ENCODE results near the gene MLLT3. TPM values are rescaled to one million over a fixed set of nuclear protein-coding genes. Genes with fewer than 3 reads are reported as not detected.

MLLT3 gene
- total RNA-seq, 1 donor from 2014 or later: 65.8 TPM

GRCh38 chr9:20508242-20508641, 114.1 kb downstream of the MLLT3 start:
- Histone ChIP-seq H3K4me1 (ENCODE audit: control insufficient read depth in 3 of 3, insufficient read depth in 3 of 3, low read length in 3 of 3) (peaks cover 3 to 9% (median 4%) of the 10 kb centered on the region in 3 donors), H3K36me3 (ENCODE audit: control insufficient read depth in 3 of 3, insufficient read depth in 3 of 3, low read length in 3 of 3) (no peaks in the 10 kb centered on the region), H3K27me3 (ENCODE audit: control insufficient read depth in 3 of 3, insufficient read depth in 3 of 3, low read length in 3 of 3) (no peaks in the 10 kb centered on the region), H3K4me3 (ENCODE audit: low read length in 3 of 3) (no peak overlapping the region), H3K9me3 (ENCODE audit: control insufficient read depth in 3 of 3, low read length in 3 of 3) (no peaks in the 10 kb centered on the region), H3K9ac (ENCODE audit: low read depth in 1 of 3, low read length in 3 of 3) (no peak overlapping the region), H3K27ac (ENCODE audit: low read depth, low read length) (no peak overlapping the region)

- H3K4me3 ChIP-seq (ENCODE audit: low read length in 3 of 3): no peak overlapping the region
- no peaks in the 10 kb centered on the region for H3K36me3 ChIP-seq (ENCODE audit: control insufficient read depth in 3 of 3, insufficient read depth in 3 of 3, low read length in 3 of 3)
- no peaks in the 10 kb centered on the region for H3K9me3 ChIP-seq (ENCODE audit: control insufficient read depth in 3 of 3, low read length in 3 of 3)
- no peak overlapping the region for H3K27ac ChIP-seq (ENCODE audit: low read depth, low read length)
- H3K4me1 ChIP-seq (ENCODE audit: control insufficient read depth in 3 of 3, insufficient read depth in 3 of 3, low read length in 3 of 3): peaks cover 0 to 4% (median 3%) of the 10 kb centered on the region in 3 donors
- H3K9ac ChIP-seq (ENCODE audit: low read depth in 1 of 3, low read length in 3 of 3): no peak overlapping the region
- H3K27me3 ChIP-seq (ENCODE audit: control insufficient read depth in 3 of 3, insufficient read depth in 3 of 3, low read length in 3 of 3): no peaks in the 10 kb centered on the region
These were observed 114.9 kb downstream of the MLLT3 start for GRCh38 chr9:20507431-20507830.

- H3K9me3 ChIP-seq (ENCODE audit: control insufficient read depth in 3 of 3, low read length in 3 of 3): no peaks in the 10 kb centered on the region
- peaks cover 0 to 4% (median 0%) of the 10 kb centered on the region in 3 donors for H3K4me1 ChIP-seq (ENCODE audit: control insufficient read depth in 3 of 3, insufficient read depth in 3 of 3, low read length in 3 of 3)
- no peaks in the 10 kb centered on the region for H3K27me3 ChIP-seq (ENCODE audit: control insufficient read depth in 3 of 3, insufficient read depth in 3 of 3, low read length in 3 of 3)
- no peak overlapping the region for H3K27ac ChIP-seq (ENCODE audit: low read depth, low read length)
- H3K9ac ChIP-seq (ENCODE audit: low read depth in 1 of 3, low read length in 3 of 3): no peak overlapping the region
- H3K4me3 ChIP-seq (ENCODE audit: low read length in 3 of 3): no peak overlapping the region
- no peaks in the 10 kb centered on the region for H3K36me3 ChIP-seq (ENCODE audit: control insufficient read depth in 3 of 3, insufficient read depth in 3 of 3, low read length in 3 of 3)
These were observed 116.0 kb downstream of the MLLT3 start for GRCh38 chr9:20506099-20506900.

- H3K27ac ChIP-seq (ENCODE audit: low read depth, low read length): no peak overlapping the region
- H3K4me3 ChIP-seq (ENCODE audit: low read length in 3 of 3): no peak overlapping the region
- H3K4me1 ChIP-seq (ENCODE audit: control insufficient read depth in 3 of 3, insufficient read depth in 3 of 3, low read length in 3 of 3): peaks cover 0 to 4% (median 0%) of the 10 kb centered on the region in 3 donors
- no peaks in the 10 kb centered on the region for H3K36me3 ChIP-seq (ENCODE audit: control insufficient read depth in 3 of 3, insufficient read depth in 3 of 3, low read length in 3 of 3)
- H3K27me3 ChIP-seq (ENCODE audit: control insufficient read depth in 3 of 3, insufficient read depth in 3 of 3, low read length in 3 of 3): no peaks in the 10 kb centered on the region
- no peak overlapping the region for H3K9ac ChIP-seq (ENCODE audit: low read depth in 1 of 3, low read length in 3 of 3)
- H3K9me3 ChIP-seq (ENCODE audit: control insufficient read depth in 3 of 3, low read length in 3 of 3): no peaks in the 10 kb centered on the region
These were observed 116.7 kb downstream of the MLLT3 start for GRCh38 chr9:20505574-20505973.

GRCh38 chr9:20504930-20505329, 117.4 kb downstream of the MLLT3 start:
- H3K36me3 ChIP-seq (ENCODE audit: control insufficient read depth in 3 of 3, insufficient read depth in 3 of 3, low read length in 3 of 3): no peaks in the 10 kb centered on the region
- no peak overlapping the region for H3K4me3 ChIP-seq (ENCODE audit: low read length in 3 of 3)
- H3K9ac ChIP-seq (ENCODE audit: low read depth in 1 of 3, low read length in 3 of 3): no peak overlapping the region
- no peak overlapping the region for H3K27ac ChIP-seq (ENCODE audit: low read depth, low read length)
- no peaks in the 10 kb centered on the region for H3K9me3 ChIP-seq (ENCODE audit: control insufficient read depth in 3 of 3, low read length in 3 of 3)
- H3K4me1 ChIP-seq (ENCODE audit: control insufficient read depth in 3 of 3, insufficient read depth in 3 of 3, low read length in 3 of 3): peaks cover 0 to 4% (median 0%) of the 10 kb centered on the region in 3 donors
- no peaks in the 10 kb centered on the region for H3K27me3 ChIP-seq (ENCODE audit: control insufficient read depth in 3 of 3, insufficient read depth in 3 of 3, low read length in 3 of 3)

- Histone ChIP-seq H3K9ac (ENCODE audit: low read depth in 1 of 3, low read length in 3 of 3) (no peak overlapping the region), H3K4me1 (ENCODE audit: control insufficient read depth in 3 of 3, insufficient read depth in 3 of 3, low read length in 3 of 3) (no peaks in the 10 kb centered on the region), H3K9me3 (ENCODE audit: control insufficient read depth in 3 of 3, low read length in 3 of 3) (no peaks in the 10 kb centered on the region), H3K27ac (ENCODE audit: low read depth, low read length) (no peak overlapping the region), H3K27me3 (ENCODE audit: control insufficient read depth in 3 of 3, insufficient read depth in 3 of 3, low read length in 3 of 3) (no peaks in the 10 kb centered on the region), H3K4me3 (ENCODE audit: low read length in 3 of 3) (no peak overlapping the region), H3K36me3 (ENCODE audit: control insufficient read depth in 3 of 3, insufficient read depth in 3 of 3, low read length in 3 of 3) (no peaks in the 10 kb centered on the region)
These were observed 122.2 kb downstream of the MLLT3 start for GRCh38 chr9:20500101-20500500.

- Histone ChIP-seq H3K9me3 (ENCODE audit: control insufficient read depth in 3 of 3, low read length in 3 of 3) (no peaks in the 10 kb centered on the region), H3K4me1 (ENCODE audit: control insufficient read depth in 3 of 3, insufficient read depth in 3 of 3, low read length in 3 of 3) (no peaks in the 10 kb centered on the region), H3K36me3 (ENCODE audit: control insufficient read depth in 3 of 3, insufficient read depth in 3 of 3, low read length in 3 of 3) (no peaks in the 10 kb centered on the region), H3K4me3 (ENCODE audit: low read length in 3 of 3) (no peak overlapping the region), H3K27me3 (ENCODE audit: control insufficient read depth in 3 of 3, insufficient read depth in 3 of 3, low read length in 3 of 3) (no peaks in the 10 kb centered on the region), H3K27ac (ENCODE audit: low read depth, low read length) (no peak overlapping the region), H3K9ac (ENCODE audit: low read depth in 1 of 3, low read length in 3 of 3) (no peak overlapping the region)
These were observed 123.3 kb downstream of the MLLT3 start for GRCh38 chr9:20499013-20499412.

- no peaks in the 10 kb centered on the region for H3K9me3 ChIP-seq (ENCODE audit: control insufficient read depth in 3 of 3, low read length in 3 of 3)
- H3K27ac ChIP-seq (ENCODE audit: low read depth, low read length): no peak overlapping the region
- H3K27me3 ChIP-seq (ENCODE audit: control insufficient read depth in 3 of 3, insufficient read depth in 3 of 3, low read length in 3 of 3): no peaks in the 10 kb centered on the region
- no peak overlapping the region for H3K4me3 ChIP-seq (ENCODE audit: low read length in 3 of 3)
- no peaks in the 10 kb centered on the region for H3K36me3 ChIP-seq (ENCODE audit: control insufficient read depth in 3 of 3, insufficient read depth in 3 of 3, low read length in 3 of 3)
- no peaks in the 10 kb centered on the region for H3K4me1 ChIP-seq (ENCODE audit: control insufficient read depth in 3 of 3, insufficient read depth in 3 of 3, low read length in 3 of 3)
- H3K9ac ChIP-seq (ENCODE audit: low read depth in 1 of 3, low read length in 3 of 3): no peak overlapping the region
These were observed 126.0 kb downstream of the MLLT3 start for GRCh38 chr9:20496328-20496727.

GRCh38 chr9:20495098-20495497, 127.2 kb downstream of the MLLT3 start:
- Histone ChIP-seq H3K36me3 (ENCODE audit: control insufficient read depth in 3 of 3, insufficient read depth in 3 of 3, low read length in 3 of 3) (no peaks in the 10 kb centered on the region), H3K4me1 (ENCODE audit: control insufficient read depth in 3 of 3, insufficient read depth in 3 of 3, low read length in 3 of 3) (no peaks in the 10 kb centered on the region), H3K9ac (ENCODE audit: low read depth in 1 of 3, low read length in 3 of 3) (no peak overlapping the region), H3K4me3 (ENCODE audit: low read length in 3 of 3) (no peak overlapping the region), H3K9me3 (ENCODE audit: control insufficient read depth in 3 of 3, low read length in 3 of 3) (no peaks in the 10 kb centered on the region), H3K27me3 (ENCODE audit: control insufficient read depth in 3 of 3, insufficient read depth in 3 of 3, low read length in 3 of 3) (no peaks in the 10 kb centered on the region), H3K27ac (ENCODE audit: low read depth, low read length) (no peak overlapping the region)

GRCh38 chr9:20494035-20494434, 128.3 kb downstream of the MLLT3 start:
- no peak overlapping the region for H3K9ac ChIP-seq (ENCODE audit: low read depth in 1 of 3, low read length in 3 of 3)
- H3K27me3 ChIP-seq (ENCODE audit: control insufficient read depth in 3 of 3, insufficient read depth in 3 of 3, low read length in 3 of 3): no peaks in the 10 kb centered on the region
- no peaks in the 10 kb centered on the region for H3K9me3 ChIP-seq (ENCODE audit: control insufficient read depth in 3 of 3, low read length in 3 of 3)
- no peaks in the 10 kb centered on the region for H3K36me3 ChIP-seq (ENCODE audit: control insufficient read depth in 3 of 3, insufficient read depth in 3 of 3, low read length in 3 of 3)
- H3K4me1 ChIP-seq (ENCODE audit: control insufficient read depth in 3 of 3, insufficient read depth in 3 of 3, low read length in 3 of 3): no peaks in the 10 kb centered on the region
- no peak overlapping the region for H3K4me3 ChIP-seq (ENCODE audit: low read length in 3 of 3)
- H3K27ac ChIP-seq (ENCODE audit: low read depth, low read length): no peak overlapping the region

Measured in skeletal muscle tissue (tissue), 4 donors.